Dermis microvascular lymphatic vessel endothelial cell (primary cell): Measurements from ENCODE around the gene GALNS. TPM values are rescaled to one million over a fixed set of nuclear protein-coding genes. Genes with fewer than 3 reads are reported as not detected.

Experiments used
- DNase-seq, 2 donors: peaks; one replicate each; pipeline versions ENCODE4 v3.0.0 to v3.0.0-alpha.2; 2010; ENCODE audit warnings: low read depth in 2 of 2
- total RNA-seq: library from RNA; depleted of rRNA; stranded (reverse); fragments of >200 nt; gene quantifications from 2 replicates; pipeline ENCODE4 v1.2.1, GENCODE V29; 2014

The GALNS gene
- total RNA-seq, 1 donor from 2014 or later: 7.2 TPM

DNA sequence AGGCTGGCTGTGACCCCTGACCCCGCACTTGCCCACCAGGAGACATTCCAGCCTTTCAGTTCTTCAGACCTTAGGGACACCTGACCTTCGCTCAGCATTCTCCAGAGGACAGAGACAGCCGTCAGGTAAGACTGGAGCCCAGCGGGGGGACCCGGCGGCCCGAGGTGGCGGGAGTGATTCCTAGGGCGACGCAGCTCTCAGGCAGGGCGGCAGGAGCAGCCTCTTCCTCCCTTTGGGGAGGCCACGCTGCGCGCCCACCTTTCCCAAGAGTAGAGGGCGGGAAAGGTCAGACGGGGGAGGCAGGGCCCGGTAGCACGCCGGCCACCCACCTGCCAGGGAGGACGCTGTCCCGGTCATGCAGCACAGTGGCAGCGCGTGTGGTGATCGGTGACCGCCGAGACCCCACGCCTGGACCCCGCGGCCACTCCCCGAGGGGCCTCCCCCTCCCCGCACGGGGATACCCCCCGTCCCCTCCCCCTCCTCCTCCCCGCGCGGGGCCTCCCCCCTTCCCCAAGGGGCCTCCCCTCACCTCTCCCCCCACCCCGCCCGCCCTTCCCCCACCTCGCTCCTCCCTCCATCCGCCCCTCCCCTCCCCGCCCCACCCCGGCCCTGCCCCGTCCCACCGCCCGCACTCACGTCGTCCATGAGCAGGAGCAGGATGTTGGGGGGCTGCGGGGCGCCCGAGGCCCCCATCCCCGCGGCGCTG lies 472 bp downstream of the GALNS start:
- no peak for DNase-seq

DNA sequence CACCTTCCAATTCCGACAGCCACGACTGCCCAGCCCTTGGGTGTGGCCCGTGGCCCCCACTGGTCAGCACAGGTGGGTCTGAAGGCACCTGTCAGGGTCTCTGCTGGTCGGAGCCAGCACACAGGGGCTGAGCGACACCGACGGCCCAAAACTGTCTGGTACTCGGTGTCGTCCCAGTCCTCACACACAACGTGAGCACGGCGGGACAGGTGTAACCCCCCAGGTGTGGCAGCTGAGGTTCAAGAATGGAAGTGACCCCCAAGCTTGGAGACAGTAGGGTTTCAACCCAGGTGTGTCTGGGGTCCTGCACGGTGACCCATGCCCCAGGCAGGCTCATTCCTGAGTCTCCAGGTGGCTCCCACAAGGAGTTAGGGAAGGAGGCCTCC lies 1.0 kb downstream of the GALNS start:
- no peak for DNase-seq

DNA sequence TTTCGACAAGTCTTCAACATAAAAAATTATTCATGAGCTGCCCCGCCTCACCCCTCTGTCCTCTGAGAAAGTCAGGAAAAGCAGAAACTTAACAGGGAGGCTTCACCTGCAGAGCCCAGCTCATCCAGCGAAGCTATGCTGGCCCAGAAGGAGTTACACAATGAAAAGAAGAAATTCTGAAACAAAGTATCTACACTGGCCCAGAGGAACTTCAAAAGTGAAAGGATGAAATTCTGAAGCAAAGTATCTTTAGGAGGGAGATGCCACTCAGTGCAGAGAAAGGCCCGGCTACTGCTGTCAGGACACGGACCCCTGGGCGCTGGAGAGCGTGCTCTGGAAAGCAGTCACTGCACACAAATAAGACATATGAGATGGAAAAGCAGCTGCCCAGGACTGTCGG lies 1.6 kb downstream of the GALNS start:
- DNase-seq: no peak

DNA sequence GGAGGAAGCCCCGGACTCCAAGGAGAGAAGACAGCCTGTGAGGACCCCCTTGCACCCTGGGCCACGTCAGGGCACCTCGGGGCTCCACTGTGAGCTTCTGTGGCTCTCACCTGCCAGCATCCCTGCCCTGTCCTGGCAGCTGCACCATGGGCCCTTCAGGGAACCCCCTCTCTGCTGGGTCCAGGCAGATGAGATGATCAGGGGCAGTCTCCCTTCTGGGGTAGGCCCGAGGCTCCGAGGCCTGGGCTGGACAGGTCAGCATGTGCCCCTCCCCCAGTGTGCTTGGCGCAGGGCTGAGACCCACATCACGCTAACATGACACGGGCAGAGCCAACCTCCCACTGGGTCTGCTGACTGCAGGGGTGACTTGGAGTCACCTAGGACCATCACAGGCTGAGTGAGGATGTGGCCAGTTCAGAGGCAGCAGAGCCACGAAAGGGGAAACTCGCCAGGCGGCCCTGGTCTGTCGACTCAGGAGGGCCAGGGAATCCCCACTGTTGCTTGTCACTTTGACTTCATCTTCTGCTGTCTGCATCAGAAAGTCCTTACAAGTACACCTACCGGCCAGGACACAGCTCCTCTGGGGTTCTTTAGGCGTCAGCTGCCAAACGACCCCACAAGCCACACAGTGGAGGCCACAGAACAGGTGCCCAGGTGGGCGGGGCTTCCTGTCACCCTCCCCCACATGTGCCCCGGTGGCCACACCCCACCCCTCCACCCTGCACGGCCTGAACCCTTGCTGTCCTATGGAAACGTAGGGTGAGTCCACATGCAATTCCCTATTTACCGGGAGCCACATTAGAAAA lies 2.2 kb downstream of the GALNS start:
- no peak for DNase-seq

DNA sequence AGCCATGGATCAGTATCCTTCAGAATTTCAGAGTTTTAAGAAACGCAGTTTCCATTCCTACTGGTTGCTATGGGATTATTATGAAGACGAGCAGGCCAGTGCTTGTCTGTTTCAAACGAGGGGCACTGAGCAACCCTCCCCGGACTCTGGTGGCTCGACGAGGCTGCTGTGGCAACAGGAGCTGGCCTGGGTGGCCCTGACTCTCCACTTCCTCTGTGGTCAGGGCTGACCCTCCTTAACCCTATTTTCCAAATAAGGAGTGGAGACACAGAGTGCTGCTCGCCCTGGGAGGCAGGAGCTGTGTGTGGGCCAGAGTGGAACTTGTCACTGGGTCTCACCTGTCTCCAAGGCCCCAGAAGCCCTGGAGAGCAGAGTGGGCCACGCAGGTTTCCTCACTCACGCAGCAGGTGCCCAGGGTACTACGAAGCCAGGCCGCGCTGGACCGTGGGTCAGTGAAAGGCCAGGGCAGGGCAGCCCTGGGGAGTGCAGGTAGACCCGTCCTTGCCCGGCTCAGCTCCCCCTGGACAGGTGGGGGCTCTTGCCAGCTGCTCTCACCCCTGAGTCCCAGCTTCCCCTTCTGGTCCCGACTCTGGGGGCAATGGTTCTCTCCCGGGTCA lies 3.3 kb downstream of the GALNS start:
- no peak for DNase-seq

DNA sequence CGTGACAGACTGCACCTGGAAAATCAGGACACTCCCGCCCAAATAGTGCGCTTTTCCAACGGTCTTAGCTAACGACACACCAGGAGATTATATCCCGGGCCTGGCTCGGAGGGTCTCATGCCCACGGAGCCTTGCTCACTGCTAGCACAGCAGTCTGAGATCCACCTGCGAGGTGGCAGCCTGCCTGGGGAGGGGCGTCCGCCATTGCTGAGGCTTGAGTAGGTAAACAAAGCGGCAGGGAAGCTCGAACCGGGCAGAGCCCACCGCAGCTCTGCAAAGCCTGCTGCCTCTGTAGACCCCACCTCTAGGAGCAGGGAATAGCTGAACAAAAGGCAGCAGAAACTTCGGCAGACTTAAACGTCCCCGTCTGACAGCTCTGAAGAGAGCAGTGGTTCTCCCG lies 5.1 kb downstream of the GALNS start:
- DNase-seq: no peak

DNA sequence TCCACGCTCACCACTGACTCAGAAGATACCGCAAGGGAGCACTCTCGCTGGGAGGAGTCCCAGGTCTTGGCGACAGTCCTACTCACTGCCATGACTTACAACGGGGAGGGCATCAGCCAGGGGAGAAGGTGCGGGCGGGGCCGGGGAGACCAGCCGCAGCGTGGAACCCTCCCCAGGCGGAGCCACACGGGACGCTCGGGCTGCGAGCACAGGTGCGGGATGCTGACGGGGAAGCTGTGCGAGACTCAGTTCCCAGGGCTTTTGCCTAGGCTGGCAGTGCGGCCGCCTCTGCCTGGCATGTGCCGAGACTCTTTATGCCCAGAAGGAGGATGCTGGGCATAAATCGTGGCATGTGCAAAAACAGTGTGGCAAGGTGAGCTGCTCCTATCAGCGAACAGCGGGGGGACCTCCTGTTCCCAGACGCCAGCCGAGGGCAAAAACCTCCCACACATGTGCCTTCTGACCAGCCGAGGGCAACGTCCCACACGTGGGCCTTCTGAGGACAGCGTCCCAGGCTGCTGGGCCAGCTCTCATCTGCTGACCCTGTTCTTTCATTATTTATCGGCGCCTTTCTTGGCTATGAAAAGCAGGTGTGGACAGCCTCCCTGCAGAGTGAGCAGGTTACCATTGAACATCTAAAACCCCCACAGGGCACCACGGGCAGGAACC lies 6.1 kb downstream of the GALNS start:
- no peak for DNase-seq

DNA sequence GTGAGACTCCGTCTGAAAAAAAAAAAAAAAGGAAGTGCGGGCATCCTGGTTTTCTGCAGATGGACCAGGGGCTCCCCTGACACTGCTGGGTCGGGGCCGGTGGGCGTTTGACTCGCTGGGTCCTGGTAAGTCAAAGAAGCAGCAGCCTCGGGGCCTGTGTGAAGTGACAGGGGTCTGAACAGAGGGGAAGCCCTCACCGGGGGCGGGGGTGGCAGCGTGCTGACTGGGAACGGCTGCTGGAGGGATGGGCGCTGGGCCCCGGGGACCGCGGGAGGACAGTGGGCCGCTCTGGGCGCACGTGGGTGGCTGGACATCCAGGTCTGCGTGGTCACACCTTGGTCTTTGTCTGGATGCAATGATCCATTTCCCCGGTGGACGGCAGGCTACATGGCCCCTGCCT lies 8.2 kb downstream of the GALNS start:
- no peak for DNase-seq

DNA sequence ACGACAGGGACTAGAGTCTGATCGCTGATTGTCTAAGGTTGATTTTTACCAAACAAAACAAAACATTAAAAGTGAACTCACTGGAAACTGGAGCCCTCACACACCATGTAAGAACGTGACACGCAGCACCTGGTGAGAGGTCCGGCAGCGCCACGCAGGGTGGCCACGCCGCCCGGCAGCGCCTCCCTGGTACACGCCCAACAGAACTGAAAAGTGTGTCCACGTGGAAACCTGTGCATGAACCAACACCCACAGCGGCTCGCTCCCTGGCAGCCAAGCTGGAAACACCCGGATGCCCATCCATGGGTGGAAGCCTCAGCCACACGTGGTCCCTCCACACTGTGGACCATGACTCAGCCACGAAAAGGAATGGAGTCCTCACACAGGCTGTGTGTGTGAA lies 9.1 kb downstream of the GALNS start:
- DNase-seq: no peak

DNA sequence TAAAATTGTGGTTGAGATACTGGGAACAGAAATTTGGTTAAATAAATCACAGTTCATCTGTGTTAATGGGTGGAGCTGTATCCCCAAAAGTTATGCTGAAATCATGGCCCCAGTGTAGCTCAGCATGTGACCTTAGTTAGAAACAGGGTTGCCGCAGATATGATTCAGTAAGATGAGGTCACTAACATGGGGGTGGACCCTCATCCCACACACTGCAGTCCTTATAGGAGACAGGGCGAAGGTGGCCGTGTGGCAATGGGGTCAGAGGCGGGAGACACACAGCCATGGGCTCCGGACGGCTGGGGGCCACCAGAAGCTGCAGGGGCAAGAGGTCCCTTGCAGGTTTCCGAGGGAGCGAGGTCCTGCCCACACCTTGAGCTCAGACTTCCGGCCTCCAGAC lies 10.7 kb downstream of the GALNS start:
- DNase-seq: no peak

DNA sequence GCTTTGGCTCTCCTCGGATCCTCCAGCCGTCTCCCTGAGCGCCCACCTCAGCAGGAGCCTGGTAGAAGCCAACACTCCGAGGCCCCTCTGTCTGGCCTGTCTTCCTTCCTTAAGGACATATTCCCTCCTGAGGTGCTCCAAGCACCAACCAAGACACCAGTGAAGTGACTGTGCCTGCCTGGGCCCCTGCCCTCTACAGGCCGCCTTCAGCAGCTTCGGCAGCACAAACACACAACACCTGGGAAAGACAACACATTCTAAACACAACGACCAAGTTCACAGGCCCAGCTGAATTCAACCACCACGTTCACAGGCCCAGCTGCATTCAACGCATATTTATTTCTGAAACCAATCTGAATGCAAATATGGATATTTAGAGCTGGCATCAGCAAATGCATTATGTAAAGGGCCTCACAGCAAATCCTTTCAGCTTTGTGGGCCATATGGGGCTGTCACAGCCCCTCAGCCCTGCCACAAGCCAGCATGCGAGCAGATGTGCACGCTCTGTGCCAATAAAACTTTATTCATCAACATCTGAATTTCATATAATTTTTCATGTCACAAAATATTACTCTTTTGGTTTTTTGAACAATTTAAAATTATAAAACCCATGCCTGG lies 12.2 kb downstream of the GALNS start:
- no peak for DNase-seq

DNA sequence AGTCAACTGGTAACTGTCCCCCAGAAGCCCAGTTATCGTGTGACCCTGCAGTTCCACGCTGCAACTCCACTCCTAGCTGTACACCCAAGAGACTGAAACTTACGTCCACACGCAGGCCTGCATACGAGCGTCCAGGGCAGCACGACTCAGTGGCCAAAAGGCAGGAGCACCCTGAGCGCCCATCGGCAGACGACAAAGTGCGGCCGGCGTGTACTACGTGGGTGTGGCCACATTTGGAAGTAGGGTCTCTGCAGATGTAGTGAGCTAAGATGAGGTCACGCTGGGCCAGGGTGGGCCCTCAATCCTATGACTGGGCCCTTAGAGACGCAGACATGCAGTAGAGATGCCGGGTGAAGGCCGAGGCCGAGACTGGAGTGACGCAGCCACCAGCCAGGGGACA lies 13.5 kb downstream of the GALNS start:
- DNase-seq: no peak

DNA sequence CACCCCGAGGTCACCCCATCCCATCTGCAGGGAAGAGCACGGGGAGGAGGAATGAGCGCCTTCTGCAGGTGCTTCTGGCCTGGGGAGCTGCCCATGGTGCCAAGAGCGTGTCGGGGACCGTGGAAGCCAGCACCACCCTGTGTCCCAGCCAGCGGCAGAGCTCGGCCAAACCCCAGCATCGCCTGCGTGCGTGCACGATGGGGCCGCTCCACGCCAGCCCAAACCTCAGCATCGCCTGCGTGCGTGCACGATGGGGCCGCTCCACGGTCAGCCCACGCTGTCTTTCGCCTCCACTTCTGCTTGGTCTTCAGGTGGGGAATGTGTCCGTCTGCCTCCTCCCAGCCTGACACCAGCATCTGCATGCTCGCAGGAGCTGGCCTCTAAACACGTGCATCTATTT lies 13.9 kb downstream of the GALNS start:
- no peak for DNase-seq

DNA sequence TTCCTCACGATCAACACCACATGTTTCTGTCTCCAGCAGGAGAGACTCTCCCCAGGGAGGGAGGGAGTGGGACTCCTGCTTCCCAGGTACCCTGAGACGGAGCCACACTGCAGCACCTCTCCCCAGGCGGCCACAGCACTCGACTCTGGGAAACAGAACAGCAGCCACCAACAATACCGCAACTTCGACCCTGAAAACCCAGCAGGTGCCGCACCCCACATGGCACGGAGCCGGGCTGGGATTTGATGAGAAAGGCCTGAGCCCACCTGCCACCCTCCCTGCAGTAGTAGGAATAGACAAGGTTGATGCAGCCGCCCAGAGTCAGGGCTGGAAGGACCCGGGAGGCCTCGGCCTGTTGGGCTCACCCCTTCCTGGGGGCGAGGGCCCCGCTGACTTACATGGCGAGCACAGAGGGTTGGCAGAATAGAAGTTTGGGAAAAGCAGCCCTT lies 14.4 kb downstream of the GALNS start:
- no peak for DNase-seq

DNA sequence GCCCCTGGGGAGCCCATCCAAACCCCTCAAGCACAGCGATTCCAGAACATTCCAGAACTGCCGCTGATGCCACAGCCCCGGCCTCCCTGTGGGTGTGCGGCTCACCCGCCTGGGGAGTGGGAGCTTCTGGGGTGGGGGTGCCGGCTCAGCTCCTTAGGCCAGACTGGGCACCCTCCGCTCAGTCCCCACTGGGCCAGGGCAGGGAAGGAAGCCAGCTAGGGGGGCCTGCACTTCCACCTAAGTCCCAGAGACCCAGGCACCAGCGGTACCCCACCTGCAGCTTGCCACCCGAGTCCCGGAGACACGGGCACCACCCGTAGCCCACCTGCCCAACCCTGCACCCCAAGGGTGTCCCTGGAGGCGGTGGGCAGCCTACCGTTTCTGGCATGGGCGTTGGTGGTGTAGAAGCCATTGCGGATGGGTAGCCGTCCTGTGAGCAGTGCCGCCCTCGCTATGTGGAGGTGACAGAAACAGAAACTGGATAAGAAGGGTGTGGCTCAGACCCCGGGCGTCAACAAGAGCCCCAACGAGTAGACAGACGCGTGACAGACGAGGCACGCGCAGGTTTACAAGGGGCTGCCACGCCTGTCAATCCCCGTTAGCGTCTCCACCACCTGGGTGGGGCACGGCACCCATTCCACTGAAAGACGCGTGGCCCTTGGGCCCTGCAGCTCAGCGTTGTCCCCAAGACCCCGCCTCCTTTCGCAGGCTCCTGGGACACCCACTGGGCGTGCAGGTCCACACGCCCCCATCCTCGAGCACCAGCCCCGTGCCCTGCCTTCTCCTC lies 15.0 kb downstream of the GALNS start:
- DNase-seq: no peak

DNA sequence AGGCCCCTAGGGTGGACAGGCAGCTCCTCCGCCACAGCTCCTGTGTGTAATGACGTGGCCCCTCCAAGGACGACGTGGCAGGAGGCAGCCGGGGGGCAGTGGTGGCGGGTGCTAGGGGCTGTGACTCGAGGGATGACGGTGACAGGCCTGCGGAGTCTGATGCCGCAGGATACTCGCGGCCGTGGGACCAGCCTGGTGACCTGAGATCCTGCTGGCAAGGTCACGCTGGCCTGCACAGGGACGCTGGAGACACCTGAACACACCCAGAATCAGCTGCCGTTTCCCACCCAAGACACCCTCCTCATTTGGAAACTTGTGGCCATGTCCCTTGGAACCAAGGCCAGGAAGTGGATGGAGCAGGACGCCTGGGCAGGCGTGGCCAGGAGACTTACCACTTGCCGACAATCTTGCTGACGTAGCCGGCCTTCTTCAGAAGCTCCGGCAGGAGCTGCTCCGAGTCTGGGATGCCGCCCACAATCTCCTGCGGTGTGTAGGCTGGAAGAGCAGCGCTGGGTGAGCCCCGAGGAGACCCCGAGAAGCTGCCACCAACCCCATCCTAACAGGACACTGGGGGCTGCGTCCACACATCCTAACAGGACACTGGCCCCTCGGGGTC lies 16.0 kb downstream of the GALNS start:
- DNase-seq: no peak

DNA sequence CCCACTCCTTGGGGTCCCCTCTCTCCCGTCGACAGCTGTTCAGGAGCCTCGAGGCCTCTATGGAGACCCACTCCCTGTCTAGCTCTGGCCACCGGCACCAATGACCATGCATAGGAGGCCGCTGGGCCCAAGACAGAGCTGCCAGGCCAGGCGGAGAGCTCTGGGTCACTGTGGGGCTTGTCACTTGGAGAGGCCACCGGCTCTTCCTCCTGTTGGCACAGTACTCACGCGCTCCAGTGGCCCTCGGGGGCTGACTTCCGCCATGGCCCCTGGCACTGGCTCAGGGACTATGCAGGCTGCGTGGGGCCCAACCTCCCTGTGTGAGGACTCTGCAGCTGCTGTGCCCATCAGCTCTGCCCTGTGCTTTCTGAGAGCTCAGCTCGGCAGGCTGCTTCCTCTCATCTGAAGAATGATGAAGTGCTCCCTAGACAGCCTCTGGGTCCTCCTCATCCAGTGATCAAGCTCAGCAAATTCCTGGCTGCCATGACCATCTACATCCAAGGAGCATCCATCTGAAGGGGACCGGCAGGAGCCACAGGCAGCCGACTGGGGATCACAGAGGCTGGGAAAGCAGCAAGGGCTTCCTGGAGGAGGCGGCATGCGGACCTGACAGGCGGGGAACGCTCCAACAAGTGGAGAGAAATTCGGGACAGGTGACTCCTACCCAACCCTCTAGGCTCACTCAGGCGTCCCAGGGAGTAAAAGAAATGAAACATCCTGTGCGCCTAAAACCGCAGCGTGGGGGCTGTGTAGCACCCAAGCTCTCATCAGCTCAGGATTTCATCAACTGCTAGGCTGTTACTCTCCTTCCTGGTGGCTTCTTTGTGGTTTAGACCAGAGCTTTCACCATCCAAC lies 16.8 kb downstream of the GALNS start:
- DNase-seq: no peak

DNA sequence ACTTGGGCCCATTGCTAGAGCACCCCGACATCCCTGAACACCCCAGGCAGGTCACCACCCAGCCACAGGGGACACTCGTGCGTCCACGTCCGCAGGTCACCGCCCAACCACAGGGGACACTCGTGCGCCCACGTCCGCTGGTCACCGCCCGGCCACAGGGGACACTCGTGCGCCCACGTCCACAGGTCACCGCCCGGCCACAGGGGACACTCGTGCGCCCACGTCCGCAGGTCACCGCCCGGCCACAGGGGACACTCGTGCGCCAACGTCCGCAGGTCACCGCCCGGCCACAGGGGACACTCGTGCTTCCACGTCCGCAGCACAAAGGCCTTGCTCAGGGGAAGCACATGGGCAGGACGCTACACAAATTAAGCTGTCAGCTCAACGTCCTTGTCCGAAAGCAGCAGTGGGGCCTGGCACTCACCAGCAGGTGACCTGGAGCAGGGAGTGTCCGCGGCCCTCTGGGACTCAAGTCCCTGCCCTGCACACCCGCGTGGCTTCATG lies 17.7 kb downstream of the GALNS start:
- DNase-seq: no peak

DNA sequence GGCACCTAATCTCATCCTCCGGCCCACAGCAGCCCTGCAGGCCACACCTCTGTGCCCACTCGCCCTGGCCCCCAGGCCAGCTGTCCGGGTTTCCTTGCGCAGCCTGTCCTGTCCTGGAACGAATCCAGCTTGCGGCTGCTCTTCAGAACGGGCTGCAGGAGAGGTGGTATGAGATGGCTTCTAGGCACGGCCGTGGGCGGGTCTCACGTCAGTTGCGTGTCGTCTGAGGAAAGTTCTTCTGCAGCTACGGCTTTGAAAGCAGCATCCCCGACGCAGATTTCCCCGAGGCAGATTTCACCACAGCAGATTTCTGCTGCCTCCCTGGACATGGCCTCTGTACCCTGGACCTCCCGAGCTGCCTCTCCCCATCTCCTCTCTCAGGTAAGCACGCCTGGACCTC lies 18.2 kb downstream of the GALNS start:
- no peak for DNase-seq
